Measurements from ENCODE around the gene FBRS. TPM values are rescaled to one million over a fixed set of nuclear protein-coding genes. Genes with fewer than 3 reads are reported as not detected.
A peak's percentile ranks its signal among the peaks of the same experiment; 100 is the strongest.

The FBRS gene
- total and polyA plus RNA-seq, 10 of the 15 experiments (the other 5 are each of a cell fraction or from before 2014, with no cell fraction given): 0.45 to 87.6 (median 14.6) TPM

DNA sequence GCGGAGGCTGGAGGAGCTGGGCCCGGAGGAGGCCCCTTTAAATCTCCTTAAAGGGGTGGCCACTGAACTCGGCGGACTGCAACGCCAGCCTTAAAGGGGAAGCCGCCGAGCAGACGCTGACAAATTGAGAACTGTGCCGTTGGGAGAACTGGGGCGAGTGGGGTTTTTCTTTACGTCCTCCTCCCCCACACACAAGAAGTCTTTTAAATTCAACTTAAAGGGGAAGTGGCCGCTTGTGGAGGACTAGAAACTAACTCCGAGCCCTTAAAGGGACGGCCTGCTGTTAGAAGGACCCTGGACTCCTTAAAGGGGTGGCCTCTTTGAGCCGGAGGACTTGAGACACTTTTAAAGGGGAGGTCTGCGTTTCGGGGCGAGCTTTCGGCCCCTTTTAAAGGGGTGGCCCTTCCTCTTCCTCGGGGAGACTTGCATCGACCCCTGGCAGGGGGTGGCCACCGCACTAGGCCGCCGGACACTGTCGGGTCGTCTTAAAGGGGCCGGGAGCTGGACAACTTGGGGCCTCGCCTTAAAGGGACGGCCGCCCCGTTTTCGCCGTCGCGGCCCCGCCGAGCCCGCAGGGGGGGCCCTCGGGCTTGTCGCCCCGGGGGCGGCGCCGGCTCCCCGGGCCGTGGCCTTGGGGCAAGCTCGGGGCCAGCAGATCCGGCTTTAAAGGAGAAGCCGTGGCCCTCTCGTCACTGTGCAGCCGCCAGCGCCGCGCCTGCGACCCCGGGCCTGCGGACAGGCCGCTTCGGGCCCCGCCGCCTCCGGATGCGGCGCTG, 688 bp downstream of the FBRS start (continued):
- TF ChIP-seq, protein P1, sequence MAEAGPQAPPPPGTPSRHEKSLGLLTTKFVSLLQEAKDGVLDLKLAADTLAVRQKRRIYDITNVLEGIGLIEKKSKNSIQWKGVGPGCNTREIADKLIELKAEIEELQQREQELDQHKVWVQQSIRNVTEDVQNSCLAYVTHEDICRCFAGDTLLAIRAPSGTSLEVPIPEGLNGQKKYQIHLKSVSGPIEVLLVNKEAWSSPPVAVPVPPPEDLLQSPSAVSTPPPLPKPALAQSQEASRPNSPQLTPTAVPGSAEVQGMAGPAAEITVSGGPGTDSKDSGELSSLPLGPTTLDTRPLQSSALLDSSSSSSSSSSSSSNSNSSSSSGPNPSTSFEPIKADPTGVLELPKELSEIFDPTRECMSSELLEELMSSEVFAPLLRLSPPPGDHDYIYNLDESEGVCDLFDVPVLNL (IDR thresholded peaks at IDR 0.05; ENCODE audit: low read depth, low read length): no peak
- no peak for TF ChIP-seq RAD21 (IDR thresholded peaks at IDR 0.05; ENCODE audit: insufficient read depth, low read depth, low read length)
- TF ChIP-seq IRF5 (IDR thresholded peaks at IDR 0.05; ENCODE audit: borderline replicate concordance): no peak

DNA sequence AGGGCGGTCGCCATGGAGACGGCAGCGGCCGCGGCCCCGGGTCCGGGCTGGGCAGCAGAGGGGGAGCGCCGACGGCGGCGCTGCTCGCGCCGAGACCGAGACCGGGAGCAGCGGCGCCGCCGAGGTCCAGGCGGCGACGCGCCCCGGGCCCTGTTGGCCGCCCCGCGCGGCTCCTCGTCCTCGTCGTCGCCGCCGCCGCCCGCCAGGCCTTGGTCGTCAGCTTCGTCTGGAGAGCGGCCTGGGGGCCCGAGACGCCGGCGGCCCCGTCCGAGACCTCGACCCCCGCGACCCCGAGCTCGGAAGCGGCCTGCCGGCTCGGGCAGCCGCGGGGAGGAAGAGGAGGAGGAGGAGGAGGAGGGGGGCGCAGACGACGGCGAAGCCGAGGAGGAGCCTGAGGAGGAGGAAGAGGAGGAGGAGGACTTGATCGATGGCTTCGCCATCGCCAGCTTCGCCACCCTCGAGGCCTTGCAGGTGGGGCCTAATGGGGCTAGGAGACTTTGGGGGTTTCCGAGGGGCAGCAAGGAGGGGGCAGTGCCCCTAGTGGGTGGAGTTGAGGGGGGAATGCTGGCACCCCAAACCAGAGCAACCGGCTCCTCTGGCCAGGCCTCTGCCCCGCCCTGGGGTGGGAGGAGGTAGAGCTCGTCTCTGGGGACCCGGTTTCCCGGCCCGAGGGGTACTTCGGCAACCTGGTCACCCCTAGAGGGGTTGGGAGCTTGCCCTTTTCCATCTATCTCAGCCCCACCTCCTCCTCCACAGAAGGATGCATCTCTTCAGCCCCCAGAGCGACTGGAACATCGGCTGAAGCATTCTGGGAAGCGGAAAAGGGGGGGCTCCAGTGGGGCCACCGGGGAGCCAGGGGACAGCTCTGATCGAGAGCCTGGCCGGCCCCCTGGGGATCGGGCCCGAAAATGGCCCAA, 1.5 kb downstream of the FBRS start:
- Histone ChIP-seq H3K79me2 (ENCODE audit: control insufficient read depth, insufficient read depth, low read length) (peaks cover 48% of the 10 kb centered on the region), H3K27ac (ENCODE audit: control insufficient read depth, insufficient read depth) (peak overlapping the region; percentile 98), H3K36me3 (ENCODE audit: control insufficient read depth in 2 of 2, insufficient read depth in 2 of 2, low read length in 1 of 2) (peaks cover 20 to 32% of the 10 kb centered on the region in 2 experiments), H3K27me3 (replicated peaks in 1 of 2; ENCODE audit: control insufficient read depth in 2 of 2, insufficient read depth in 2 of 2, low read length in 1 of 2) (no peaks in the 10 kb centered on the region), H3K4me2 (ENCODE audit: control insufficient read depth, insufficient read depth) (peak overlapping the region; percentile 98), H3K4me1 (ENCODE audit: control insufficient read depth, insufficient read depth, low read length) (peaks cover 22% of the 10 kb centered on the region), H3K9ac (ENCODE audit: control insufficient read depth, insufficient read depth, low read length) (peak overlapping the region; percentile 90), H3K9me3 (replicated peaks; ENCODE audit: control insufficient read depth, insufficient read depth, low read length) (no peaks in the 10 kb centered on the region; the same call in 2 of the 3 replicates), H3K4me3 (peak overlapping the region; percentile 89), H2AFZ (ENCODE audit: control insufficient read depth, low read depth, low read length) (peak overlapping the region; percentile 30), H4K20me1 (ENCODE audit: control insufficient read depth, insufficient read depth) (0 out of 2 replicates have a peak, but pooled peaks cover 4% of the 10 kb centered on the region)
- ChIA-PET POLR2A (interaction anchor here (0.6 to 4.8 kb wide), 11 partner anchors 10 to 276 kb away, joined by 3 to 36 read pairs (median 8); partner anchors contain the start of genes DCTPP1, PRR14, SRCAP and ZNF689), SMC1A (ENCODE audit: uncharacterized antibody, unreplicated experiment) (interaction anchor here (0.6 to 4.6 kb wide), 11 partner anchors 9 to 281 kb away, joined by 3 to 80 read pairs (median 4); partner anchors contain the start of gene PRR14), RAD21 (ENCODE audit: unreplicated experiment) (interaction anchor here (0.8 to 4.4 kb wide), 11 partner anchors 9 to 230 kb away, joined by 3 to 64 read pairs (median 4); partner anchors contain the start of genes DCTPP1, PRR14, SRCAP and ZNF689), CTCF (interaction anchor here (0.7 to 4.8 kb wide), 11 partner anchors 9 to 289 kb away, joined by 3 to 61 read pairs (median 6); partner anchors contain the start of genes PRR14 and TBC1D10B)
- no TSS peak for BruUV-seq (replicated peaks)
- ATAC-seq (peak; percentile 7), DNase-seq (ENCODE audit: low read depth, low spot score) (no peak), FAIRE-seq (no peak)
- intact Hi-C loops (cut with micrococcal nuclease; ENCODE audit: unreplicated experiment): loop anchor here (5.0 to 10.0 kb wide), 4 partner anchors 85 to 265 kb away; partner anchors contain the start of genes BCL7C, CFAP119, CTF1 and FBXL19
- in situ Hi-C loops (cut with MboI): loop anchor here (5.0 to 25.0 kb wide), 2 partner anchors 38 to 1228 kb away; partner anchors contain the start of gene SRCAP
- WGBS (ENCODE audit: insufficient coverage, insufficient replicate concordance, low lambda C conversion rate, missing lambda C conversion rate): 1% methylated on average over 72 of the region's 84 CpGs
- no peak for TF ChIP-seq ASH2L (IDR thresholded peaks at IDR 0.05; ENCODE audit: borderline replicate concordance, low read depth)
- TF ChIP-seq TARDBP (IDR thresholded peaks at IDR 0.05; ENCODE audit: borderline replicate concordance): no peak
- no peak for TF ChIP-seq SREBF2 (IDR thresholded peaks at IDR 0.05; ENCODE audit: low read length)
- TF ChIP-seq SPI1 (IDR thresholded peaks at IDR 0.05; ENCODE audit: borderline replicate concordance, insufficient read depth, low read depth, low read length): no peak
- no peak for TF ChIP-seq TBL1XR1 (IDR thresholded peaks at IDR 0.05; ENCODE audit: low read depth, low read length)
- no peak for TF ChIP-seq MTA3 (IDR thresholded peaks at IDR 0.05; ENCODE audit: borderline replicate concordance, low read length)
- TF ChIP-seq, protein P2, sequence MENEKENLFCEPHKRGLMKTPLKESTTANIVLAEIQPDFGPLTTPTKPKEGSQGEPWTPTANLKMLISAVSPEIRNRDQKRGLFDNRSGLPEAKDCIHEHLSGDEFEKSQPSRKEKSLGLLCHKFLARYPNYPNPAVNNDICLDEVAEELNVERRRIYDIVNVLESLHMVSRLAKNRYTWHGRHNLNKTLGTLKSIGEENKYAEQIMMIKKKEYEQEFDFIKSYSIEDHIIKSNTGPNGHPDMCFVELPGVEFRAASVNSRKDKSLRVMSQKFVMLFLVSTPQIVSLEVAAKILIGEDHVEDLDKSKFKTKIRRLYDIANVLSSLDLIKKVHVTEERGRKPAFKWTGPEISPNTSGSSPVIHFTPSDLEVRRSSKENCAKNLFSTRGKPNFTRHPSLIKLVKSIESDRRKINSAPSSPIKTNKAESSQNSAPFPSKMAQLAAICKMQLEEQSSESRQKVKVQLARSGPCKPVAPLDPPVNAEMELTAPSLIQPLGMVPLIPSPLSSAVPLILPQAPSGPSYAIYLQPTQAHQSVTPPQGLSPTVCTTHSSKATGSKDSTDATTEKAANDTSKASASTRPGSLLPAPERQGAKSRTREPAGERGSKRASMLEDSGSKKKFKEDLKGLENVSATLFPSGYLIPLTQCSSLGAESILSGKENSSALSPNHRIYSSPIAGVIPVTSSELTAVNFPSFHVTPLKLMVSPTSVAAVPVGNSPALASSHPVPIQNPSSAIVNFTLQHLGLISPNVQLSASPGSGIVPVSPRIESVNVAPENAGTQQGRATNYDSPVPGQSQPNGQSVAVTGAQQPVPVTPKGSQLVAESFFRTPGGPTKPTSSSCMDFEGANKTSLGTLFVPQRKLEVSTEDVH (IDR thresholded peaks at IDR 0.05; ENCODE audit: low read depth, partially characterized antibody): no peak
- TF ChIP-seq SUZ12 (IDR thresholded peaks at IDR 0.05; ENCODE audit: unreplicated experiment): no peak
- TF ChIP-seq KAT2A (conservative IDR thresholded peaks at IDR 0.05; ENCODE audit: control insufficient read depth, low read depth, low read length): no peak
- no peak for TF ChIP-seq ZBED1 (IDR thresholded peaks at IDR 0.05; ENCODE audit: borderline replicate concordance)
- TF ChIP-seq YBX1 (IDR thresholded peaks at IDR 0.05): no peak
